ENCODE results near the gene RPH3AL. TPM values are rescaled to one million over a fixed set of nuclear protein-coding genes. Genes with fewer than 3 reads are reported as not detected.
"Not testable (repeated sequence)": the region's sequence is repeated elsewhere in the genome, so short reads cannot be mapped to it uniquely, and the experiment has no call there.

Gene RPH3AL
- total RNA-seq, 2 experiments from 2014 or later, result 2.1 to 2.7 TPM

DNA sequence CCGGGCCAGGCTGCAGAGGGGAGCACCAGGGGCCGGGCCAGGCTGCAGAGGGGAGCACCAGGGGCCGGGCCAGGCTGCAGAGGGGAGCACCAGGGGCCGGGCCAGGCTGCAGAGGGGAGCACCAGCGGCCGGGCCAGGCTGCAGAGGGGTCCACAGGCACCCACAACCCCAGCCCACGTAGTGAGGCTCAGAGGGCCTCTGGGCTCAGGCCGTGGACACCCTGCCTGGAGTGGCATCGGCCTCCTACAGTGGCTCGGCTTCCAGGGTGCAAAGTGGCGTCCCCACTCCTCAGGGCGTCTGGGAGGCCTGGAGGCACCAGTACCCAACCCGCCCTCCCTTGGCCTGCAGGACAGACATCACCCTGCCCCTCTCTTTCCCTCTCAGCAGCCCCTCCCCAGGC, 180.7 kb downstream of the RPH3AL start:
- ATAC-seq (ENCODE audit: low read depth) (no peak), DNase-seq (no peak)
- Mint-ChIP-seq H3K27me3 (peaks cover under 1% of the 10 kb centered on the region), H3K4me3 (no peak overlapping the region), H3K27ac (no peak overlapping the region), H3K4me1 (peaks cover 2% of the 10 kb centered on the region), H3K9me3 (no peaks in the 10 kb centered on the region), H3K36me3 (no peaks in the 10 kb centered on the region)
- POLR2A ChIA-PET, result no interaction called here

DNA sequence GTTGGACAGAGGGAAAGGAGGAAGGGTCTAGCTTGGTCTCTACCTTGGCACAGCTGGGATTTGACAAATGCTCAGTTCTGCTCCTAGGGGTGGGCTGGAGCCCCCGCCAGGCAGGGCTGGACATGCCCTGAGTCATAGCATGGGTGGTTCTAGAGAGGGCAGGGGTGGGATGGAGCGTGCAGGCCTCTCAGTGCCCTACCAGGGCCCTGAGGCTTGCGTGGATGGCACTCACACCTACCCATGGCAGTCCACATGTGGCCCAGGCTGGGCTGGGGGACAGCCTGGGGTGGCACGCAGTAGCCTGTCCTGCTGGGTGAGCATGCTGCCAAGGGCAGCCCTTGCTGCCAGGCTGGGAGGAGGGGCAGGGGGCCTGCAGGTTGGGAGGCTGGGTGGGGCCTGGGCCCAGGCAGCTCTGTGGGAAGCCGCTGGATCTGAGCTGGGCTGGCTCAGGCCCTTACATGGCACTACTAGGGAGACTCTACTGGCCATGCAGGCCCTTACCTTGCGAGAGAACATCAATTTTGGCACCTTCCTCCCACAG, 182.4 kb downstream of the RPH3AL start:
- DNase-seq (no peak), ATAC-seq (ENCODE audit: low read depth) (no peak)
- POLR2A ChIA-PET, result no interaction called here
- Mint-ChIP-seq H3K4me3 (no peak overlapping the region), H3K36me3 (no peaks in the 10 kb centered on the region), H3K27me3 (no peaks in the 10 kb centered on the region), H3K9me3 (no peaks in the 10 kb centered on the region), H3K27ac (no peak overlapping the region), H3K4me1 (peaks cover 2% of the 10 kb centered on the region)

DNA sequence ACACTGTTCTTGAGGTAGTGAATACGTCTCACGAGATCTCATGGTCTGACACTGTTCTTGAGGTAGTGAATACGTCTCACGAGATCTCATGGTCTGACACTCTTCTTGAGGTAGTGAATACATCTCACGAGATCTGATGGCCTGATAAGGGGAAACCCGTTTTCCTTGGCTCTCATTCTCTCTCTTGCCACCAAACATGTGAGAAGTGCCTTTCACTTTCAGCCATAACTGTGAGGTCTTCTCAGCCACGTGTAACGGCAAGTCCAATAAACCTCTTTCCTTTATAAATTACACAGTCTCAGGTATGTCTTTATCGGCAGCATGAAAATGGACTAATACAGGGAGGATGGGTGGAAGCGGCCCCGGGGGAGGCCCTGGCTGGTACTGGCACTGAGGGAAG, 184.0 kb downstream of the RPH3AL start:
- DNase-seq; H3K27ac Mint-ChIP-seq; ATAC-seq (ENCODE audit: low read depth); H3K27me3 Mint-ChIP-seq; H3K9me3 Mint-ChIP-seq; POLR2A ChIA-PET; H3K36me3 Mint-ChIP-seq; H3K4me1 Mint-ChIP-seq; H3K4me3 Mint-ChIP-seq: not testable (repeated sequence)

DNA sequence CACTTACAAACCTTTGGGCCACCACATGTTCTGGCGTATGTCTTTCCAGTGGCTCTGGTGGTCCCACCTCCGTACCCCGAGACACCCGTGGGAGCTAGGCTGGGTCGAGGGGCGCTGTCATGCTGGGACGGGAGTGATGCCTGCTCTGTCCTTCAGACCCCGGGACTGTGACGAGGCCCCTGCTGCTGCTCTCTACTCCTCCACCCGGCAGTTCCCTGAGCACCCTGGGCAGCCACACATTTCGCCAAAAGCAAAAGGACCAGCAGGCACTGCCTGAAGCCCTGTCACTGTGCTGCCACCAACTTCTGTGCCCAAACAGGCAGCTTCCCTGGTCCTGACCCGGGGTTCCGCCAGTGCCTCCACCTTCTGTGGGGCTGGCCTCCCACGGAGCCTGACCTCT, 186.7 kb downstream of the RPH3AL start:
- H3K9me3 Mint-ChIP-seq, result no peaks in the 10 kb centered on the region
- no peak overlapping the region for H3K4me3 Mint-ChIP-seq
- peaks cover 2% of the 10 kb centered on the region for H3K27me3 Mint-ChIP-seq
- ATAC-seq (ENCODE audit: low read depth) (no peak), DNase-seq (no peak)
- no peak overlapping the region for H3K27ac Mint-ChIP-seq
- H3K4me1 Mint-ChIP-seq, result peaks cover 3% of the 10 kb centered on the region
- no peaks in the 10 kb centered on the region for H3K36me3 Mint-ChIP-seq
- POLR2A ChIA-PET, result no interaction called here

DNA sequence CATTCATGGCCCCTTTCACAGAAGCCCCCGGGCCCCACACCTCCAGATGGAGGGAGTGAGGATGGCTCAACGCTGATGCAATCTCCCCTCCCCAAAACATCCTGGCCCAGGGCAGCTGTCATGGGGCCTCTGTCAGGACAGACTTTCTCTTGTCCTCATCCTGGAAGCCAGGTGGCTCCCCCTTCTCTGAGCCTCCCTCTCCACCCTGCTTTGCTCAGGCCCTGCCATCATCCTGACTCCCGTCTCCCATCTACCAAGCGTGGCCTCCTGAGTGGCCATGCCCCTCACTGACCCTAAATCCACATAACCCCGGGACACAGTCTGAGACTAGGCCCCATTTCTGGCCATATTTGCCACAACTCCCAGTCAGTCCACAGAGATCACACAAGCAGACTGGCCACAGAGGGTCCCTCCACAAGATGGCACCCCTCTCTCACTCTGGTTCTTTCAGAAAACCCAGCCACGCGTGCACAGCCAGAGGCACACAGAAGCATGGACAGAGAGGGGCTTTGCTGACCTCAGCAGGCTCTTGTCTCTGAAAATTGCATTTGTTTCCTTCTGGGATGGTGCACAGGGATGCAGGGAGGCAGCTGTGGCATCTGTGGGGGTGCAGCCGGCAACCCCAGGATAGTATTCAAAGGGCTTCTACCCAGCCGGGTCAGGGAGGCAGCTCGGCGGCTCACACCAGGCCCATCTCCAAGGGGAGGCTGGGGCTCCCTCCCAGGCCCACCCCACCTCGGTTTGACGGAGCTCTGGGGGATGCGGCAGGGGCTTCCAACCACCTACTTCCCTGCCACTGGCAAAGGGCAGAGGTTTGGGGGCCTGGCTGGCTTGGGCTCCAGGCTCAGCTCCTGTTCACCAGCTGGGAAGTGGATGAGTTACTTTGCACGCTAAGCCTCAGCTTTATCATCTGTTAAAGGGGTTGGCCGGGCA, 188.0 kb downstream of the RPH3AL start:
- H3K36me3 Mint-ChIP-seq, result no peaks in the 10 kb centered on the region
- DNase-seq (no peak), ATAC-seq (ENCODE audit: low read depth) (no peak)
- no peak overlapping the region for H3K27ac Mint-ChIP-seq
- H3K9me3 Mint-ChIP-seq, result no peaks in the 10 kb centered on the region
- peaks cover 2% of the 10 kb centered on the region for H3K27me3 Mint-ChIP-seq
- peaks cover 3% of the 10 kb centered on the region for H3K4me1 Mint-ChIP-seq
- POLR2A ChIA-PET, result no interaction called here
- no peak overlapping the region for H3K4me3 Mint-ChIP-seq

DNA sequence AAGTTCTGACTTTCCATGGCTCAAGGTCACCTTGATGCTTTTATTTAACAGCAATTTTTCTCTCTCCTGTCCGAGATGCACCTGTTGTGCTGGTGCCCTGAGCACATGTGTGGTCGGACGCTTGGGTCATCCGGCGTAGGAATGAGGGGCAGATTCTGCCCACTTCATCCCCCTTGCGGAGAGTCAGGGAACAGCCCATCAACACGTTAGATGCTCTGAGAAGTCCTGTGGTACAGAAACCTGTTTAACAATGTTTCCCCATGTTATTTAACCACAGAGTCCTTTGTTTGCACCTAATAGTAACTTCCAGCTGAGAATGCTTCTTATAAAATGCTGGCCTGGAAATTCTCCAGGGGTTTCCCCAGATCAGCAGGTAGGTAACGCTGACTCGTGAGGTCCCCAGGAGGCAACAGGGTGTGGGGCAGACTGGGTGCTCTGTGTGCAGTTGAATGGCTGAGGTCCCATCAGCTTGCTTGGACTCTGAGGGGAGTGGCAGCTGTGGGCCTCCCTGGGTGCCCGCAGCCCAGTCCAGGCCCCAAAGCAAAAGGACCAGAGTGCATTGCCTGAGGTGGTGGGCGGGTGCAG, 189.0 kb downstream of the RPH3AL start:
- no peaks in the 10 kb centered on the region for H3K36me3 Mint-ChIP-seq
- peaks cover 2% of the 10 kb centered on the region for H3K27me3 Mint-ChIP-seq
- no peak overlapping the region for H3K4me3 Mint-ChIP-seq
- peaks cover 1% of the 10 kb centered on the region for H3K4me1 Mint-ChIP-seq
- H3K9me3 Mint-ChIP-seq, result no peaks in the 10 kb centered on the region
- no peak for ATAC-seq (ENCODE audit: low read depth)
- POLR2A ChIA-PET, result no interaction called here
- no peak overlapping the region for H3K27ac Mint-ChIP-seq
- DNase-seq, result no peak

DNA sequence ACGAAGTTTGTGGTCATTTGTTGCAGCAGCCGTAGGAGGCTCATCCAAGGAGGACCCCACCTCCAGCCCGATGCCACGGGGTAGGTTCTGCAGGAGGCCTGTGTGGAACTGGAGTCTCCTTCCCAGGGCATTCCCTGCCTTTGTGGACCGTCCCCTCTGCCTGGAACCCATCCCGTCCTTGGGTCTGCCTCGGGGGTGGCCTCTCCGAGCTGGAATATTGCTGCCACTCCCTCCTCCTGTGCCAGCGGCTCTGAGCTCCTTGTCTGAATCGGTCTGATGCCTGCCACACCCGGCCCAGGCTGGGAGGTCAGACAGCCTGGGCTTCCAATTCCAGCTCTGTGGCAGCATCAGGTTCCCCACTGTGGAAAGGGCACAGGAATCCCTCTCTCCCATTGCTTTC, 189.9 kb downstream of the RPH3AL start:
- Mint-ChIP-seq H3K4me3 (no peak overlapping the region), H3K4me1 (peaks cover 1% of the 10 kb centered on the region), H3K27me3 (peaks cover 2% of the 10 kb centered on the region), H3K27ac (no peak overlapping the region), H3K36me3 (no peaks in the 10 kb centered on the region), H3K9me3 (no peaks in the 10 kb centered on the region)
- POLR2A ChIA-PET, result no interaction called here
- DNase-seq, result no peak
- ATAC-seq (ENCODE audit: low read depth), result no peak

Other genes with a start within 250 kb of the RPH3AL start
- gene SCGB1C2, start 215.2 kb downstream of the RPH3AL start, total RNA-seq, result not detected
- gene DOC2B, start 171.2 kb downstream of the RPH3AL start, total RNA-seq, result not detected
- gene RFLNB, start 93.1 kb upstream of the RPH3AL start, total RNA-seq, result 100 to 1,000 TPM; 116 to 124 TPM

Measured in activated naive CD8-positive, alpha-beta T cell treated with anti-CD3 and anti-CD28 coated beads, Interleukin-2, amount 10 ng/mL, durations not matched to agents 7 days and 5 days (primary cell).